ENCODE measurements around the gene PTK7.
"Not testable (repeated sequence)": the region's sequence is repeated elsewhere in the genome, so short reads cannot be mapped to it uniquely, and the experiment has no call there.

Gene PTK7

DNA sequence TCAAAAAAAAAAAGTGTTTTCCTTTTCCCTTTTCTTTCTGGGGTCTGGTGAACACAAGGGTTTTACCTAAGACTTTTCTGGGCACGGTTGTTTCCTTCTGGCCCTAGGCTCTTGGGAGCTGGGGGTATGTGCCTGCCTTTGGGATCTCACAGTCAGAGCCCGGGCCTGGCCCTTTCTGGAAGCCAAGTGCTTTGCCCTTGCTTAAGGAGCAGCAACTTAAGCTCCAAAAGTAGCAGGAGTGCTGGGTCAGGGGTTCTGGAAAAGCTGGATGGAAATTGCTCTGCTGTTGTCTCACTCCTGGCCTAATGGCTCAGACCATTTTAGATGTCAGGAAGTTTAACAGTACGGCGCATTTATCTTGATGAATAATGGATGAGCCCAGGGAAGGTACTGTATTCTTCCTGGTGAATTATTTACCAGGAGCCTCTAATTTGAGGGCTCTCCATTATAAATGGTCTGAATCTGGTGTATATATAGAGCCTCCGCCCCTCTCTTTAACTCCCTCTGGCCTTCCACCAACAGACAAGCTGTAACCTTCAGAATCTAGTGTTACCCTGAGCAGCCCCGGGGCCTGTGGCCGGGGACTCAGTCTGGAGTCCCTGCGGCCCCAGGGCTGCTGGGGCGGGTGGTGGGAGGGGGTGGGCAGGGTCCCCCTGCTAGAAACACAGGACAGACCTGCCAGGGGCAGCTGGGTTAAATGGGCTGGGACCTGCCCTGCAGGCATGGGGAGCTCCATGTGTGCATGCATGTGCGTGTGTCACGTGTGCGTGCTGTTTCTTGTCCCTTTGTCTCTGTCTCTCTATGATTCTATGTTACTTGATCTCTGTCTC, 37.5 kb downstream of the PTK7 start:
- ChIA-PET POLR2A (interaction anchor here (0.6 kb wide), 1 partner anchor 1132 kb away, joined by 4 read pairs; no protein-coding TSS in a partner anchor), CTCF (interaction anchor here (0.6 to 2.4 kb wide), 3 partner anchors 9 to 184 kb away, joined by 3 to 8 read pairs (median 4); partner anchors contain the start of gene CNPY3)
- no peaks in the 10 kb centered on the region for H3K9me3 ChIP-seq (ENCODE audit: control extremely low read depth in 1 of 5, control insufficient read depth in 4 of 5, insufficient read depth in 2 of 5, low read depth in 1 of 5, low read length in 4 of 5)
- peak overlapping the region in 1 of 2 experiments; percentile 70 for H3K27ac ChIP-seq (ENCODE audit: insufficient read depth in 1 of 2, low read depth in 1 of 2, low read length in 2 of 2, poor library complexity in 1 of 2, severe bottlenecking in 2 of 2)
- H3K4me1 ChIP-seq (ENCODE audit: control extremely low read depth in 1 of 4, control insufficient read depth in 4 of 4, insufficient read depth in 4 of 4, low read length in 3 of 4): peaks cover 0 to 28% (median 3%) of the 10 kb centered on the region in 4 experiments
- peaks cover 0 to under 1% (median 0%) of the 10 kb centered on the region in 4 experiments for H3K36me3 ChIP-seq (ENCODE audit: control insufficient read depth in 4 of 4, insufficient read depth in 4 of 4, low read length in 3 of 4)
- no peak overlapping the region for H3K4me3 ChIP-seq (ENCODE audit: control insufficient read depth in 1 of 7, extremely low read depth in 1 of 7, insufficient read depth in 4 of 7, low read depth in 2 of 7, low read length in 6 of 7)
- WGBS (ENCODE audit: insufficient coverage): 93% methylated on average over 9 of the region's 12 CpGs
- H3K27me3 ChIP-seq (replicated peaks in 2 of 5; ENCODE audit: control insufficient read depth in 4 of 5, insufficient read depth in 5 of 5, low read length in 4 of 5): no peaks in the 10 kb centered on the region
- DNase-seq: no peak

DNA sequence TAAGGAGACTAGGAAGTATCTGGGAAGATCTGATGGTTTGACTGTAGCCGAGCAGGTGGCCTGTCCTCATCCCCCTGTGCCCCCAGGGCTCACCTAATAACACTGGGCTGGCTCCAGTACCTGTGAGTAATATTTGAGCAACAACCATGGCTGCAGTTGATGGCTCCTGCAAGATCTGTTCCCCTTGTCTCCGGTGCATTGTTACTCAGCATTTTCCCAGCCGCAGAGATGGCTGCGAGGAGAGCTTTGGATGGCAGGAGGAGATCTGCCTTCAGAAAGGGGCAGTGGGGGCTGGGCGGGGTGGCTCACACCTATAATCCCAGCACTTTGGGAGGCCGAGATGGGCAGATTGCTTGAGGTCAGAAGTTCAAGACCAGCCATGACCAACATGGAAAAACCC, 39.3 kb downstream of the PTK7 start:
- ChIA-PET CTCF (interaction anchor here (1.3 to 1.6 kb wide), 2 partner anchors 11 to 13 kb away, joined by 5 read pairs; no protein-coding TSS in a partner anchor), POLR2A (interaction anchor here (0.6 kb wide), 1 partner anchor 425 kb away, joined by 3 read pairs; no protein-coding TSS in a partner anchor)
- Histone ChIP-seq H3K27me3 (replicated peaks in 2 of 5; ENCODE audit: control insufficient read depth in 4 of 5, insufficient read depth in 5 of 5, low read length in 4 of 5) (no peaks in the 10 kb centered on the region), H3K4me3 (ENCODE audit: control insufficient read depth in 1 of 7, extremely low read depth in 1 of 7, insufficient read depth in 4 of 7, low read depth in 2 of 7, low read length in 6 of 7) (peak overlapping the region in 1 of 7 experiments; percentile 4), H3K36me3 (ENCODE audit: control insufficient read depth in 4 of 4, insufficient read depth in 4 of 4, low read length in 3 of 4) (no peaks in the 10 kb centered on the region), H3K27ac (ENCODE audit: insufficient read depth in 1 of 2, low read depth in 1 of 2, low read length in 2 of 2, poor library complexity in 1 of 2, severe bottlenecking in 2 of 2) (peak overlapping the region in 1 of 2 experiments; percentile 51), H3K4me1 (ENCODE audit: control extremely low read depth in 1 of 4, control insufficient read depth in 4 of 4, insufficient read depth in 4 of 4, low read length in 3 of 4) (peaks cover 0 to 28% (median 3%) of the 10 kb centered on the region in 4 experiments), H3K9me3 (ENCODE audit: control extremely low read depth in 1 of 5, control insufficient read depth in 4 of 5, insufficient read depth in 2 of 5, low read depth in 1 of 5, low read length in 4 of 5) (no peaks in the 10 kb centered on the region)
- peak in 2 of 3 donors; percentile 60 to 72 for DNase-seq
- WGBS (ENCODE audit: insufficient coverage): 39% methylated on average over 6 of the region's 6 CpGs

DNA sequence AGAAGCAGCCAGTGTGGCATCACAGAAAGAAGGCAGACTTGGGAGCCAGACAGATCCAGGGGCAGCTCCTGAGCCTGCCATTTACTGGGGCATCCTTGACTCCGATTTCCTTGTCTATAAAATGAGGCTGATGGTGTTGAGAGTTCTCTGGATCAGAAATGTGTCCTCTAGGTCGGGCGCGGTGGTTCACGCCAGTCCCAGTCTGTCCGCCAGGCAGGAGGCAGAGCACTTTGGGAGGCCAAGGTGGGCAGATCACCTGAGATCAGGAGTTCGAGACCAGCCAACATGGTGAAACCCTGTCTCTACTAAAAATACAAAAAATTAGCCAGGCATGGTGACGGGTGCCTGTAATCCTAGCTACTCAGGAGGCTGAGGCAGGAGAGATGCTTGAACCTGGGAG, 41.4 kb downstream of the PTK7 start:
- WGBS (ENCODE audit: insufficient coverage): 94% methylated on average over 2 of the region's 8 CpGs
- not testable (repeated sequence) for H3K4me3 ChIP-seq (ENCODE audit: control insufficient read depth in 1 of 7, extremely low read depth in 1 of 7, insufficient read depth in 4 of 7, low read depth in 2 of 7, low read length in 6 of 7)
- CTCF ChIA-PET: interaction anchor here (1.1 kb wide), 1 partner anchor 8 kb away, joined by 3 read pairs; no protein-coding TSS in a partner anchor

DNA sequence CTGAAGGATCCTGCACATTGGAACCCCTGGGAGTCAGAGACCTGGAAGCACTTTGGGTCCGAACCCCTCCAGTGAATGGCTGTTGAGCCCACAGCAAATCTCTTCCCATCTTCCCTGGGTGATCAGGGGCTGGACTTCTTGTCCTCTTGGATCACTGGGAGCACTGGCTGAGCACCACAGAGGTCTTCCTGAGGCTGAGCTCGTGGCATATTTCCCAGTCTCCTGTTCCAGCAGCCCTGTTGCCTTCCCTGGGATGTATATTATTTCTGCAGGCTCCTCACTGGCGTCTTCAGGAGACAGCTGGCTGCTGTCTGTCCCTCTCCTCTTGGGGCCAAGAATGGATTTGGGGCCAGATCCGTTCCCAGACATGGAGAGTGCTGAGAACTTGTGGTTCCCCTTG, 43.4 kb downstream of the PTK7 start:
- WGBS (ENCODE audit: insufficient coverage): 90% methylated on average over 4 of the region's 4 CpGs
- Histone ChIP-seq H3K27ac (ENCODE audit: insufficient read depth in 1 of 2, low read depth in 1 of 2, low read length in 2 of 2, poor library complexity in 1 of 2, severe bottlenecking in 2 of 2) (no peak overlapping the region), H3K4me1 (ENCODE audit: control extremely low read depth in 1 of 4, control insufficient read depth in 4 of 4, insufficient read depth in 4 of 4, low read length in 3 of 4) (peaks cover 0 to 23% (median 3%) of the 10 kb centered on the region in 4 experiments)

More for the DNA sequence above, 41.4 kb downstream of the PTK7 start:
- H3K27ac ChIP-seq (ENCODE audit: insufficient read depth in 1 of 2, low read depth in 1 of 2, low read length in 2 of 2, poor library complexity in 1 of 2, severe bottlenecking in 2 of 2); H3K27me3 ChIP-seq (replicated peaks in 2 of 5; ENCODE audit: control insufficient read depth in 4 of 5, insufficient read depth in 5 of 5, low read length in 4 of 5); H3K9me3 ChIP-seq (ENCODE audit: control extremely low read depth in 1 of 5, control insufficient read depth in 4 of 5, insufficient read depth in 2 of 5, low read depth in 1 of 5, low read length in 4 of 5); DNase-seq; H3K36me3 ChIP-seq (ENCODE audit: control insufficient read depth in 4 of 4, insufficient read depth in 4 of 4, low read length in 3 of 4); POLR2A ChIA-PET: not testable (repeated sequence)
- peaks cover 0 to 28% (median 3%) of the 10 kb centered on the region in 4 experiments for H3K4me1 ChIP-seq (ENCODE audit: control extremely low read depth in 1 of 4, control insufficient read depth in 4 of 4, insufficient read depth in 4 of 4, low read length in 3 of 4)

DNA sequence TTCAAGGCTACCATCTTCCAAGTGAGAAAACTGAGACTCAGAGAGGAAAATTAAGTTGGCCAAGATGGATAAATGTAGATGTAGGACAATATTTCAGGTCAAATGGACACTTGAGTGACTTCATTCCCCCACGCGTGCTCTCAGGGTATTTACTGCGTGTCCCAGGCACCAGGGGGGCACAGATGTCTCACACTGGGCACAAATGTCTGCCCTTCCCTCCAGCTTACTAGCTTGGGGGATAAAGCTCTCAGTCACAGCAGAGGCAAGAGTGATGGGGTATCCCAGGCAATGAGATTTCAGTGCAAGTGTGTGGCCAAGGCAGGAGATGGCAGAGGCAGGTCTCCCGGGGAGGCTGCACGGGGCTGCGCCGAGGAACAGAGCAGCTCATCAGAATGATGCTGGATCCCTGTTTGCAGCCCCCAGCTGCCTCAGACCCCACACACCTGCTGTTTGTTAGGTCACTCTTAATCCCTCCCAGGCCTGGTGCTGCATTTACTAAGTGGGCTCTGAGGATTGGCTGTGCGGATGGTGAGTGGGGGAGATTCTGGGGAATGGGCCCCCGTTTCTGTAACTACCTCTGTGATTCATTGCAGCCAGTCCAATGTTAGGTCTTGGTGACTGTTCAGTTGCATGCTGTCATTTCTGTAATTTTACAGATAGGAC, 44.1 kb downstream of the PTK7 start:
- 95% methylated on average over 8 of the region's 9 CpGs for WGBS (ENCODE audit: insufficient coverage)
- no peaks in the 10 kb centered on the region for H3K27me3 ChIP-seq (replicated peaks in 2 of 5; ENCODE audit: control insufficient read depth in 4 of 5, insufficient read depth in 5 of 5, low read length in 4 of 5)
- CTCF ChIA-PET: interaction anchor here (1.1 to 1.4 kb wide), 2 partner anchors 9 to 50 kb away, joined by 3 read pairs; no protein-coding TSS in a partner anchor
- no peak for DNase-seq
- no peaks in the 10 kb centered on the region for H3K36me3 ChIP-seq (ENCODE audit: control insufficient read depth in 4 of 4, insufficient read depth in 4 of 4, low read length in 3 of 4)
- no peak overlapping the region for H3K27ac ChIP-seq (ENCODE audit: insufficient read depth in 1 of 2, low read depth in 1 of 2, low read length in 2 of 2, poor library complexity in 1 of 2, severe bottlenecking in 2 of 2)
- H3K4me1 ChIP-seq (ENCODE audit: control extremely low read depth in 1 of 4, control insufficient read depth in 4 of 4, insufficient read depth in 4 of 4, low read length in 3 of 4): peaks cover 0 to 19% (median 3%) of the 10 kb centered on the region in 4 experiments
- no peaks in the 10 kb centered on the region for H3K9me3 ChIP-seq (ENCODE audit: control extremely low read depth in 1 of 5, control insufficient read depth in 4 of 5, insufficient read depth in 2 of 5, low read depth in 1 of 5, low read length in 4 of 5)
- no peak overlapping the region for H3K4me3 ChIP-seq (ENCODE audit: control insufficient read depth in 1 of 7, extremely low read depth in 1 of 7, insufficient read depth in 4 of 7, low read depth in 2 of 7, low read length in 6 of 7)
- POLR2A ChIA-PET: no interaction called here

More for the DNA sequence above, 43.4 kb downstream of the PTK7 start:
- DNase-seq: no peak
- no peaks in the 10 kb centered on the region for H3K27me3 ChIP-seq (replicated peaks in 2 of 5; ENCODE audit: control insufficient read depth in 4 of 5, insufficient read depth in 5 of 5, low read length in 4 of 5)
- H3K4me3 ChIP-seq (ENCODE audit: control insufficient read depth in 1 of 7, extremely low read depth in 1 of 7, insufficient read depth in 4 of 7, low read depth in 2 of 7, low read length in 6 of 7): no peak overlapping the region
- ChIA-PET POLR2A (no interaction called here), CTCF (interaction anchor here (1.1 kb wide), 2 partner anchors 11 to 50 kb away, joined by 3 to 4 read pairs; no protein-coding TSS in a partner anchor)
- no peaks in the 10 kb centered on the region for H3K9me3 ChIP-seq (ENCODE audit: control extremely low read depth in 1 of 5, control insufficient read depth in 4 of 5, insufficient read depth in 2 of 5, low read depth in 1 of 5, low read length in 4 of 5)
- no peaks in the 10 kb centered on the region for H3K36me3 ChIP-seq (ENCODE audit: control insufficient read depth in 4 of 4, insufficient read depth in 4 of 4, low read length in 3 of 4)

DNA sequence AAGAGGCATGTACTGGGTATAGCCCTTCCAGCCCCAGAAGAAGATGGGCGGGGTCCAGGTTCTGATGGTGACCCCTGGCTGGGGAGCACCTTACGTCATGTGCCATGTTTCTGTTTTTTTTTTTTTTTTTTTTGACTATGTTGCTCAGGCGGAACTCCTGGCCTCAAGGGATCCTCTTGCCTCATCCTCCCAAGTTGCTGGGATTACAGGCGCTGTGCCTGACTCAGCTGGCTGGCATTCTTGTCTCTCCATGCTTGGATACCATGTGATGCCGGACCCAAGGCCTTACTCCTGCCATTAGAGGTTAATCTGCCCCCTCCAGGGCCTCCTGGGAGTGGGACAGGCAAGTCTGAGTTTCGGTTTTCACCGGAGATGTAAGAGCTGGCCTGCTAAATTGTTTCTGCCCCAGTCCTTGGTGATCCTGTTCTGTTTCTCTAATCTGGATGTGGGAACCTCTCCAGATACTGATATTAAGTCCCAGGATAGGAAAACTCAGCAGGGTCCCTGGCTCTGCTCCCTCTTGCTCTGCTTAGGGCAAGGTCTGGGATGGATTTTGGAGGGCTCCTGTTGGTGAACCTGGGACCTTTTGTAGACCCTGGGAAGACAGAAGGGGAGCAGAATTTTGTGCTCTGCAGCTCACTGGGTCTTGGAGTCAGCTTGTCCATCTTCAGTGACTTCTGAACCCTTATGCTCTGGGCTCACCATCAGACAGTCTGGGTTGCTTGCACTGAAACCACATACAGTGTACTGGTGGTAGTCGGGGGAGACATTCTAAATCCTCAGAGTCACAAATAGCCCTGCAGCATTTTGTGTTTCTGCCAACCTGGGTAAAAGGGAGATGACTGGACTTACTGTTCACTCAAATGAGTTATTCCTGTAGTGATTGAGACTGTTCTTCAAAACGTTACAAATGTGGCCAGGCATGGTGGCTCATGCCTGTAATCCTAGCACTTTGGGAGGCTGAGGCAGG, 45.1 kb downstream of the PTK7 start:
- no peak overlapping the region for H3K27ac ChIP-seq (ENCODE audit: insufficient read depth in 1 of 2, low read depth in 1 of 2, low read length in 2 of 2, poor library complexity in 1 of 2, severe bottlenecking in 2 of 2)
- H3K9me3 ChIP-seq (ENCODE audit: control extremely low read depth in 1 of 5, control insufficient read depth in 4 of 5, insufficient read depth in 2 of 5, low read depth in 1 of 5, low read length in 4 of 5): no peaks in the 10 kb centered on the region
- H3K36me3 ChIP-seq (ENCODE audit: control insufficient read depth in 4 of 4, insufficient read depth in 4 of 4, low read length in 3 of 4): no peaks in the 10 kb centered on the region
- peaks cover 0 to 9% (median under 1%) of the 10 kb centered on the region in 4 experiments for H3K4me1 ChIP-seq (ENCODE audit: control extremely low read depth in 1 of 4, control insufficient read depth in 4 of 4, insufficient read depth in 4 of 4, low read length in 3 of 4)
- no peak overlapping the region for H3K4me3 ChIP-seq (ENCODE audit: control insufficient read depth in 1 of 7, extremely low read depth in 1 of 7, insufficient read depth in 4 of 7, low read depth in 2 of 7, low read length in 6 of 7)
- no peaks in the 10 kb centered on the region for H3K27me3 ChIP-seq (replicated peaks in 2 of 5; ENCODE audit: control insufficient read depth in 4 of 5, insufficient read depth in 5 of 5, low read length in 4 of 5)
- ChIA-PET CTCF (interaction anchor here (1.0 to 1.4 kb wide), 4 partner anchors 8 to 49 kb away, joined by 3 read pairs; no protein-coding TSS in a partner anchor), POLR2A (no interaction called here)
- no peak for DNase-seq
- 88% methylated on average over 9 of the region's 9 CpGs for WGBS (ENCODE audit: insufficient coverage)

Data from common myeloid progenitor, CD34-positive (primary cell).